Esophagus muscularis mucosa (tissue), 4 donors: Measurements from ENCODE around the gene NTSR1. TPM values are rescaled to one million over a fixed set of nuclear protein-coding genes. Genes with fewer than 3 reads are reported as not detected.

ENCODE experiments used
- DNase-seq: peaks from one replicate; pipeline ENCODE4 v3.0.0-alpha.2; 2017; ENCODE audit errors: extremely low spot score
- H3K27ac ChIP-seq, 4 donors: fragments of 200-600 bp; sonication (generic); replicated peaks in 1 of 4; 1 replicate in 3 of 4; 2 replicates in 1 of 4; pipeline ENCODE4 v1.5.1; 2016 to 2019; ENCODE audit warnings: mild to moderate bottlenecking in 1 of 4
- H3K27me3 ChIP-seq, 4 donors: fragments of 200-600 bp; sonication (generic); one replicate each; pipeline versions ENCODE4 v1.5.1 to v1.6.0; 2016 to 2019
- H3K36me3 ChIP-seq, 4 donors: fragments of 200-600 bp; sonication (generic); one replicate each; pipeline ENCODE4 v1.5.1; 2016 to 2019
- H3K4me1 ChIP-seq, 4 donors: fragments of 200-600 bp; sonication (generic); one replicate each; pipeline ENCODE4 v1.5.1; 2016 to 2019
- H3K4me3 ChIP-seq, 4 donors: fragments of 200-600 bp; sonication (generic); 1 replicate in 2 of 4; 2 replicates in 2 of 4; pipeline ENCODE4 v1.5.1; 2016 to 2019; ENCODE audit warnings: mild to moderate bottlenecking in 4 of 4, moderate library complexity in 1 of 4
- H3K9me3 ChIP-seq, 4 donors: fragments of 200-600 bp; sonication (generic); 1 replicate in 3 of 4; 2 replicates in 1 of 4; pipeline ENCODE4 v1.5.1; 2016 to 2019
- EP300 ChIP-seq: sonication (generic); formaldehyde crosslinking; IDR thresholded peaks from one replicate; pipeline ENCODE4 v1.6.1; 2017; ENCODE audit warnings: antibody characterized with exemption
- POLR2A ChIP-seq: fragments of 450-650 bp; IDR thresholded peaks from one replicate; pipeline ENCODE4 v1.6.1; 2017; ENCODE audit warnings: antibody characterized with exemption, moderate library complexity, mild to moderate bottlenecking, low read depth
- POLR2AphosphoS5 ChIP-seq, 2 donors: sonication (generic); formaldehyde crosslinking; IDR thresholded peaks; one replicate each; pipeline ENCODE4 v1.6.1; 2017; ENCODE audit warnings: antibody characterized with exemption in 2 of 2
- WGBS: methylation state at CpG from one replicate; pipeline ENCODE4 v1.1.5; 2018; 5-methylcytosine and 5-hydroxymethylcytosine counted together
- intact Hi-C: fragments of 100-400 bp; cut with DNase I; formaldehyde crosslinking; loops from one replicate; pipeline ENCODE4 v1.15.1; 2023
- total RNA-seq, 4 donors: library from RNA; depleted of rRNA; stranded (reverse); fragments of >200 nt; gene quantifications; one replicate each; pipeline versions ENCODE4 v1.1.0 to v1.2.1, GENCODE V29; 2016
- TF ChIP-seq, protein P1 (sequence below), 3 experiments: fragments of 200-600 bp in 2 of 3; fragments of 450-650 bp in 1 of 3; sonication (generic) in 2 of 3; IDR thresholded peaks; one replicate each; pipeline ENCODE4 v1.5.1; 2017 to 2019; ENCODE audit warnings: antibody characterized with exemption in 3 of 3, mild to moderate bottlenecking in 2 of 3, moderate library complexity in 1 of 3

Gene NTSR1
- total RNA-seq, 4 donors from 2014 or later, result 0.42 to 1.6 (median 0.80) TPM

DNA sequence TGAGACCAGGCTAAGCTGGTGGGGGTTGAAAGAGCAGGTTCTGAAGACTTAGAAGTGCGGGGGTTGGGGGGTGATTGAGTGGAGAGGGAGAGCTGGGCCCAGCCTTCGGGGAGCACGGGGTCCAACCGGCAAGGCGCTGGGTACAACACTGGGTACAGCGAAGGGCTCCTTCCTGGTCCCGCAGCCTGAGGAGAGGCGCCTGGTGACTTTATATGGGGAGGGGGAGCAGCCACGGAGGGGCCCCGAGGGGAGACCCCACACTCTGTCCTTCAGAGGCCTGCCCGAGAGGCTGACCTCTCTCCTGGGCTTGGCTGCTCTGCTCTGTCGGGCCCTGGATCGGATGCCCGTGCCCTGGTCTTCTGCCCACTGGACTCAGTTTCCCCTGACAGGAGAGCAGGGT lies 10.4 kb upstream of the NTSR1 start:
- Histone ChIP-seq H3K4me3 (no peak overlapping the region), H3K4me1 (peaks cover 0 to 5% (median 2%) of the 10 kb centered on the region in 4 donors), H3K27ac (no peak overlapping the region), H3K36me3 (no peaks in the 10 kb centered on the region), H3K9me3 (no peaks in the 10 kb centered on the region), H3K27me3 (peaks cover 0 to 12% (median 0%) of the 10 kb centered on the region in 4 donors)
- 91% methylated on average over 8 of the region's 14 CpGs for WGBS
- intact Hi-C loops, result no loop called here
- TF ChIP-seq EP300 (no peak), POLR2AphosphoS5 (IDR thresholded peaks at IDR 0.05) (no peak), POLR2A (no peak)
- TF ChIP-seq, protein P1, sequence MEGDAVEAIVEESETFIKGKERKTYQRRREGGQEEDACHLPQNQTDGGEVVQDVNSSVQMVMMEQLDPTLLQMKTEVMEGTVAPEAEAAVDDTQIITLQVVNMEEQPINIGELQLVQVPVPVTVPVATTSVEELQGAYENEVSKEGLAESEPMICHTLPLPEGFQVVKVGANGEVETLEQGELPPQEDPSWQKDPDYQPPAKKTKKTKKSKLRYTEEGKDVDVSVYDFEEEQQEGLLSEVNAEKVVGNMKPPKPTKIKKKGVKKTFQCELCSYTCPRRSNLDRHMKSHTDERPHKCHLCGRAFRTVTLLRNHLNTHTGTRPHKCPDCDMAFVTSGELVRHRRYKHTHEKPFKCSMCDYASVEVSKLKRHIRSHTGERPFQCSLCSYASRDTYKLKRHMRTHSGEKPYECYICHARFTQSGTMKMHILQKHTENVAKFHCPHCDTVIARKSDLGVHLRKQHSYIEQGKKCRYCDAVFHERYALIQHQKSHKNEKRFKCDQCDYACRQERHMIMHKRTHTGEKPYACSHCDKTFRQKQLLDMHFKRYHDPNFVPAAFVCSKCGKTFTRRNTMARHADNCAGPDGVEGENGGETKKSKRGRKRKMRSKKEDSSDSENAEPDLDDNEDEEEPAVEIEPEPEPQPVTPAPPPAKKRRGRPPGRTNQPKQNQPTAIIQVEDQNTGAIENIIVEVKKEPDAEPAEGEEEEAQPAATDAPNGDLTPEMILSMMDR (IDR thresholded peaks at IDR 0.05), result no peak
- DNase-seq, result no peak

DNA sequence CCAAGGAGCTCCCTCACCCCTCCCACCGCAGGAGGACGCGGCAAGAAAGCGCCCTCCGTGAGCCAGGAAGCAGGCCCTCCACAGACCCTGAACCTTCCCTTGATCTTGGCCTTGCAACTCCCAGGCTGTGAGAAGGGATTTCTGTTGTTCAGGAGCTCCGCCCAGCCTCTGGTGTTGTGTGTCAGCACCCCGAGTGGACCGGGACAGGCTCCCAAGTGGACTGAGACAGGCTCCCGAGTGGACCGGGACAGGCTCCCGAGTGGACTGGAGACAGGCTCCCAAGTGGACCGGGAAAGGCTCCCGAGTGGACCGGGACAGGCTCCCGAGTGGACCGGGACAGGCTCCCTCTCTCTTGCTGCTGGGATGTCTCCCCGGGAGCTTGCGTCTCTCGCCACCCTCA lies 9.3 kb upstream of the NTSR1 start:
- no peak for DNase-seq
- TF ChIP-seq POLR2A (no peak), POLR2AphosphoS5 (IDR thresholded peaks at IDR 0.05) (no peak), EP300 (no peak)
- TF ChIP-seq, protein P1 (IDR thresholded peaks at IDR 0.05), result no peak
- WGBS, result 95% methylated on average over 7 of the region's 19 CpGs
- no peak overlapping the region for H3K27ac ChIP-seq
- H3K9me3 ChIP-seq, result no peaks in the 10 kb centered on the region
- intact Hi-C loops, result no loop called here
- no peaks in the 10 kb centered on the region for H3K36me3 ChIP-seq
- peaks cover 0 to 16% (median 13%) of the 10 kb centered on the region in 4 donors for H3K4me1 ChIP-seq
- H3K27me3 ChIP-seq, result peaks cover 0 to 1% (median 0%) of the 10 kb centered on the region in 4 donors
- no peak overlapping the region for H3K4me3 ChIP-seq

DNA sequence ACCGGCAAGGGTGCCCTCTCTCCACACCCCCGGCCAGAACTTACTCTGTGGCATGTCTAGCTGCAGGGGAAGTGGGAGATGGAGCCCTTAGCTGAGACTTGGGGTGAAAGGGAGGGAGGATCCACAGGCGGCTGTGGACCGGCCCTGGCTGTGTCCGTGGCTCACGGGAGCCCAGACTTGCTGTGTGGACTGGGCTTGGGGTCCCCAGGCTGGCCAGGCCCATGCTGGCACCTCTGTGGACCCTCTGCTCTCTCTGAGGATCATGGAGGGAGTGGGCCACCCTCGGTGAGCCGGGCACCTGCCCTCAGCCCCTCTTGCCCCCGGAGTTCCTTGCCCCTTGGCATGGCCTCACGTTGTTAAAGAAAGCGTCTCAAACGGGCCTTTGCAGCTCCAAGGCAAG lies 8.9 kb upstream of the NTSR1 start:
- Histone ChIP-seq H3K4me3 (no peak overlapping the region), H3K9me3 (no peaks in the 10 kb centered on the region), H3K4me1 (peaks cover 2 to 20% (median 17%) of the 10 kb centered on the region in 4 donors), H3K27me3 (no peaks in the 10 kb centered on the region), H3K36me3 (no peaks in the 10 kb centered on the region), H3K27ac (no peak overlapping the region)
- no peak for TF ChIP-seq POLR2A
- TF ChIP-seq, protein P1 (IDR thresholded peaks at IDR 0.05), result no peak
- no peak for TF ChIP-seq POLR2AphosphoS5 (IDR thresholded peaks at IDR 0.05)
- TF ChIP-seq EP300, result no peak
- DNase-seq, result no peak
- intact Hi-C loops, result no loop called here
- WGBS, result 97% methylated on average over 10 of the region's 12 CpGs

DNA sequence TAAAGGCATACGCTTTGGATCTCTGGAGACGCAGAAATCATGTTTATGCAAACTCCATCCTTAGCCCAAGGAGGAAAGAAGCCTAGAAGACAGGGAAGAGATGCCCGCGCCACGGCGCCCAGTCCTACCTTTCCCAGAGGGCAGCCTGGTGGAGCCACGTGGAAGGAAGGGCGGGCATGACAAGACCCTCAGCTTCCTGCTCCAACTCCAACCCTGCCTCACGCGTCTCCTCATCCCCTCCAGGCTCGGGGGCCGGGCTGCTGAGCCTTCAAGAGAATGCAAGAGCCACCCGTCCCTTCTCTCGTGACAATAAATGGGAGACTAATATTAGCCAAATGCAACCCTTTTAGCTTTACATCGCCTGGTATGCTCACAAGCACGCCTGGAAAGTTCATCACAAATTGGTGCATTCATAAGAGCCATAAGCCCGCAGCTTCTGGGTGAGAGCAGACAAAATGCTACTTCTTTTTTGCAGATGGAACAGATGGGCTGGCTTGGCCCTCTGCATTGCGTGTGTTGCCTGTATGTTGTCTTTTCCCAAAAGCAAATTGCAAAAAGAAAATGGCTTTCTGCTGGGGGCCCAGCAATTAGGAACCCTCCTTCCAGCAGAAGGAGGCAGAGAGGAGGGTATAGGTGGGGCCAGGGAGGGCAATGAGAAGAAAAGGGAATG lies 8.2 kb upstream of the NTSR1 start:
- intact Hi-C loops, result no loop called here
- TF ChIP-seq, protein P1 (IDR thresholded peaks at IDR 0.05), result no peak
- TF ChIP-seq EP300 (no peak), POLR2AphosphoS5 (IDR thresholded peaks at IDR 0.05) (no peak), POLR2A (no peak)
- no peaks in the 10 kb centered on the region for H3K9me3 ChIP-seq
- no peaks in the 10 kb centered on the region for H3K27me3 ChIP-seq
- H3K27ac ChIP-seq, result no peak overlapping the region
- no peak overlapping the region for H3K4me3 ChIP-seq
- no peak for DNase-seq
- H3K4me1 ChIP-seq, result peaks cover 6 to 24% (median 22%) of the 10 kb centered on the region in 4 donors
- no peaks in the 10 kb centered on the region for H3K36me3 ChIP-seq
- 87% methylated on average over 18 of the region's 18 CpGs for WGBS
